DMS114 treated with DMSO at 0.1 percent for 48 hours (cell line): Measurements from ENCODE around the gene ALDH9A1.

Source experiments
- DNase-seq: peaks from one replicate; lab custom pipeline; 2025; ENCODE audit not compliant: unreplicated experiment; lab: John Stamatoyannopoulos, UW

Gene ALDH9A1

DNA sequence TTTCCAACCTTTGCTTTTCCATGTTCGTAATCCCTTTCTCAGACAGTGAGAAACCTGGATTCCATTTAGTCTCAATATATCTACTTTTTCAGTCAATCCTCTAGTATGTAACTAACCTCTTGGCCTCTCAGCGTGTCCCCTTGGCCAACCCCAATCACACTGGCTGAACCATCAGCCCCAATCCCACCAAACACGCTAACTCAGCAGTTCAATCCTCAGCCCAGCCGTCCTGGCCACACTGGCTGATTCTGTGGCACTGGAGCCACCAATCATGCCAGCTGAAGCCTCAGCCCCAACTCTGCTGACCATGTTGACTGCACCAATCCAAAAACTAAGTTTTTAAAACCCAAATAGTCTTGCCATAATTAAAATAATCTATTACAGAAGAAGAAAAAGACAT is 73.9 kb downstream of the ALDH9A1 start:
- no peak for DNase-seq

DNA sequence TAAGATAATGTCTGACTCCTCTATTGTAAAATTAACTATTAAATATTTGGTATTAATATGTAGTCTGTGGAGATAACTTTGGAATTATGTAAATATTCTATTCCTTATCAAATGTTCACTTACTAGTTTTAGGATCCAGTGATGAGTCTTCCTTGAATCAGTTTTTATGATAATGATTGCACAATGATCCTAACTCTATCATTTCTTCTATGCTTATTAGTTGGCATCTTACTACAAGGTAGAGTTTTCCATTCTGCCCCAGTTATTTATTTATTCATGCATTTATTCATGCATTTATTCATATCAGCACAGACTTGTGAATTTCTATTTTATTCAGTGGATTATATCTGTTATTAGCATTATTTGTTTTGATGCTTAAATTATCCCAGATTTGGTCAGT is 74.7 kb downstream of the ALDH9A1 start:
- no peak for DNase-seq

DNA sequence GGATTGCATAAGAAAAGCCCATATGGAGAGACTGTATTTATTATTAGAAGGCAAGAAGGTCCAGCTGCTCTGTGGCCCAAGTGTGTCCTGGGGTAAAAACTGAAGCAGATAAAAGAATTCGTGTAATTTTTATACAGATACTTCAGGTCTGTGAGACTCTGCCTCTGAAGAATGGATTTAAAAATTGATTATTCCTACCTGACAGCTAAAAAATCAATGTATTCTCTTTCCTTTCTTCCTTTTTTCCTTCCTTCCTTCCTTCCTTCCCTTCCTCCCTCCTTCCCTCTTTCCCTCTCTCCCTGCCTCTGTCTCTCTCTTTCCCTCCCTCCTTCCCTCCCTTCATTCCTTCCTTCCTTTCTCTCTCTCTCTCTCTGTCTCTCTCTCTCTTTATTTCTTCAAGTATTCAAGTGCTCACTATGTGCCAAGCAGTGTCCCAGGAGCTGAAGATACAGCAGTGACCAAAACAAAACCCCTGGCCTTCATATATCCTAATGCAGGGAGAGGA is 78.7 kb downstream of the ALDH9A1 start:
- DNase-seq, result no peak

DNA sequence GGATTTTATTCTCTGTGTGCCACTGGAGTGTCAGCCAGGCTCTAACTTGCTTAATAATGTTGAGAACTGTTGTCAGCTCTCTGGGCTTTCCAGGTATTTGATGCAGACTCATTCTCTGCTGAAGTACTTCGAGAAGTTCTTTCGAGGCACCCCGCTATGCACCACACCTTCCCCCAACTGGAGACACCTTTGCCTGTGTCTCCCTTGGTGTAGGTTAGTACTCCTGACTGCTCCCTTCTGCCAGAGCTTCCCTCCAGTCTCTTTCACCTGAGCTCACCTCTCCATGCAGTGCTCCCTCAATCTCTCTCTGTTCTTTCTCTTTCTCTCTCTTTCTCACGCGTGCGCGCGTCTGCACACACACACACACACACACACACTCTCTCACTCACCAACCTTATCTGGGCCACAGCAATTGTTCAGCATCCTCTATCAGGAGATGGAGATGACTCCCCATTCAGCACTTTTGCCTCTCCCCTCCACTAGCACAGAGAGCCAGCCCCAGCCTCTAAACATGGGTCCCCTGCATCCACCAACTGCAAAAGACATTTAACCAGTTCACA is 81.3 kb downstream of the ALDH9A1 start:
- no peak for DNase-seq

DNA sequence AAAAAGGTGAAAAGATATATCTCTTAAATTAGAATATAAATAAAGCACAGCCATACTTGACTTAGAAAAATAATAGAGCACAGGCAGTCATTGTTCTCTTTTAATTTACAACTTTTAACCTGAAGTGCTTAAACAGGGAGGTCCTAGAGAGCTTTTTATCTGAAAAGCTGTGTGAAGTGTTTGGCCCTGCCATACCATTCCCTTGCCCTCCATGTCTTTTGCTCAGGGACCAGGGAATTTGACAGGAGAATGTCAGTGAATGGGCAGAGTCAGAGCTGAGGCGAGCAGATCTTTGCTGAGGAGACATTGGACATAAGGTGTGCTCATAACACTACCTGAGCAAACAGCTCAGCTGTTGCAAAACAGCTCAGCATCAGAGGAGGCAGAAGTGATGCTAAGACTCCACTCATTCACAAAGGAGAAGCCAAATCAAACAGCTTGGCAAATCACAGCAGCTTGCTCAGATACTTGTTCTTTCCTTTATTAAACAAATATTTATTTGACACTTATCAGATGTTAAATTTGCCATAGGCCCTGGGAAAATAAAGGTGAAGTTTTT is 82.2 kb downstream of the ALDH9A1 start:
- no peak for DNase-seq
